Measurements from ENCODE around the gene SLC9A8. TPM values are rescaled to one million over a fixed set of nuclear protein-coding genes. Genes with fewer than 3 reads are reported as not detected.

The SLC9A8 gene
- polyA plus RNA-seq, 10 donors, result 3.9 to 7.1 (median 5.2) TPM

GRCh38 chr20:49874696-49875095 is 62.1 kb downstream of the SLC9A8 start:
- no peak for DNase-seq

DNA sequence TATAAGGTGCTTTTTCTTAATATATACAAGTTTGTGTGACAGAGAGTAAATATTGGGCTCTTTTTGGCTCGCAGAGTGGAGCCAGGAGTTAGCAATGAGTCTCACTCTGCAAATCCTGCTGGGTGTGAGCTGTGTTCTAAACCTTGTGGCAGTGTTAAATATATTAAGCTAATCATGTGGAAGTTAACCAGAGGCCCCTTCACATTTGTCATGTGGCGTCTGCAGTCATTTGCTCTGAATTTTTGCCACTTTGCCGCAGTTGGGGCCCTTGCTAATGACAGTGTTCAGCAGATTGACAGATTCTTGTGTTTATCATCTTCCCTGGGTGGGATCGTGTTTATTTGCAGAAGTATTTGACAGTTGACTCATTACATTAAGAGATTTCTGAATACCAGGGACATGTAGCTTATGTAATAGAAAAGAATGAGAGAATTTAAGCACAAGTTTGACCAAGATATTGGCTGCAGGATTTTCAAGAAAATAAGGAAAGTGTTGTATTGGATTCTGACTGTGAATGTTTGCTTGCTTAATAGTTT is 64.8 kb downstream of the SLC9A8 start:
- no peak for DNase-seq

DNA sequence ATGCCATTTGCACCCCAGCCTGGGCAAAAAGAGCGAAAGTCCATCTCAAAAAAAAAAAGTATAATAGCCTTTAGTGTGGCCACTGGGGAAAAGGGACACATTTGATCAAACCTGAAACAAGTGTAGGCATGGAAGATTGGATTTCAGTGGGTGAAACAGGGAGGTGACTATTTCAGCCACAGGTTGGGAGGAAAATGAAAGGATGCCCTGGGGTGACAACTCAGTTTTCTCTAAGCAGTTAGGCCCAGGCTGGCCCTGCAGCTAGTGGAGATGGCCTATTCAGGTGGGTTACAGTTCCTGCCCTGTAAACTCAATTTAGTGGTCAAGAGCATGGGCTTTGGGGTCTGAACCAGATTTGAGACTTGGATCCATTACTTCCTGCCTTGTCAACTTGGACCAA is 66.3 kb downstream of the SLC9A8 start:
- DNase-seq, result no peak

- DNase-seq, result no peak
Measured at GRCh38 chr20:49880177-49880576, 67.5 kb downstream of the SLC9A8 start.

GRCh38 chr20:49880724-49881445 is 68.3 kb downstream of the SLC9A8 start:
- no peak for DNase-seq

GRCh38 chr20:49882171-49882970 is 69.7 kb downstream of the SLC9A8 start:
- no peak for DNase-seq

DNA sequence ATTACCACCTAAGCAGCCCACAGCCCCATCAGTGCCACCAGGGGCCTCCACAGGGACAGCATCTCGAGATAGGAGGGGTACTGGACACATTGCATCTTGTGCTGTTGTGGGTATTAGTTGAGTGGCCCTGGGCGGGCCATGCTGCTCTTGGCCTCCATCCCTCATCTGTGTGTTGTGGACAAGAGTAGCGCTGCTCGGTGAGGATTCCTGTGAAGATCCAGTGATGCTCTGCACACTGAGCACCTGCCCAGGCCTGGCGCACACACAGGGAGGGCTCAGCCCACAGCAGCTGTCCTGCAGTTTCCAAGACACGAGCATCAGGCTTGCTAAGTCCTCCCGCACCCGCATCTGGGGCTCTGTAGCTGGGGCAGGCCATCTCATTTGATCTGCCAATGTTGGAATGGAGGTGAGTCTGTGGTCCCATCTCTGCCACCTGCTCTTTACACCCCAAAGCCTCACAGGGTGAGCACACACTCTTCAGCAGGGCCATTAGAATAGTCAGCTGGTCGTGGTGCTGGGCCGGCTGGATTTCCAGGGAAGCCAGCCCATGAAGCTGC is 70.7 kb downstream of the SLC9A8 start:
- no peak for DNase-seq

DNA sequence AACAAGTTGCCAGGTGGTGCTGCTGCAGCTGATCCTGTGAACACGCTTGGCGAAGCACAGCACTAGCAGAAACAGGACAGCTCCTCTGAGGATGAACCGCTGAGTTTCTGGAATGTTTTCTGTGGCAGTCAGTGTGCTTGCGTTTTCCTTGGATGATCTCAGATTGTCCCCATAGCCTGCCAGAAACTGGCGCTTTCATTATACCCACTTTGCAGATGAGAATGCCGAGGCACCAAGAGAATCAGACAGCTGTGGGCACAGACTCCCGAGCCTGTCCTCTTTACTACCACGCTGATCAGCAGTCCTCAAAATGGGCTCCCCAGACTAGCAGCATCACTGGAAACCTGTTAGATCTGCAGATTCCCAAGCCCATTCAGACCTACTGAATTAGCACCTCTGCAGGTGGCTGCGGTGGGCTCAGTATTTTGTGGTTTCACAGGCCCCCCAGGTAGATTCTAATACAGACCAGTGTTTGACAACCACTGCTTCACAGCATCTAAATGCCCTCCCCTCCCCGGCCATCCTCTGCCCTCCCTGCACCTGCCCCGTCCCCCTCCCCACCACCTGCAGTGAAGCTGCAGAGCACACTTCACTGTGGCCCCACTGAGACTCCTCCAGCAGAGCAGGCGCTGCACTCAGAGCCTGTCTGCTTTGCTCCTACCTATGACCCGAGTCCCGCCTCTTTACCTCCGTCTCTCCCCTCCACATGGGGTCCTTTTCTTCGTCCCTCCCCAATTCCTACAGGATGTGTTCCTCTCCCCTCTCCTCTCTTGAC is 73.1 kb downstream of the SLC9A8 start:
- no peak for DNase-seq

- no peak for DNase-seq
Measured at GRCh38 chr20:49886571-49887213, 74.1 kb downstream of the SLC9A8 start.

GRCh38 chr20:49887251-49888211 is 74.9 kb downstream of the SLC9A8 start:
- DNase-seq, result peak in 1 of 3 donors; percentile 53

- DNase-seq, result peak in 2 of 3 donors; percentile 57 to 71
Measured at GRCh38 chr20:49888212-49889000, 75.8 kb downstream of the SLC9A8 start.

GRCh38 chr20:49889001-49889934 is 76.6 kb downstream of the SLC9A8 start:
- no peak for DNase-seq

- no peak for DNase-seq
Measured at GRCh38 chr20:49889935-49890333, 77.3 kb downstream of the SLC9A8 start.

DNA sequence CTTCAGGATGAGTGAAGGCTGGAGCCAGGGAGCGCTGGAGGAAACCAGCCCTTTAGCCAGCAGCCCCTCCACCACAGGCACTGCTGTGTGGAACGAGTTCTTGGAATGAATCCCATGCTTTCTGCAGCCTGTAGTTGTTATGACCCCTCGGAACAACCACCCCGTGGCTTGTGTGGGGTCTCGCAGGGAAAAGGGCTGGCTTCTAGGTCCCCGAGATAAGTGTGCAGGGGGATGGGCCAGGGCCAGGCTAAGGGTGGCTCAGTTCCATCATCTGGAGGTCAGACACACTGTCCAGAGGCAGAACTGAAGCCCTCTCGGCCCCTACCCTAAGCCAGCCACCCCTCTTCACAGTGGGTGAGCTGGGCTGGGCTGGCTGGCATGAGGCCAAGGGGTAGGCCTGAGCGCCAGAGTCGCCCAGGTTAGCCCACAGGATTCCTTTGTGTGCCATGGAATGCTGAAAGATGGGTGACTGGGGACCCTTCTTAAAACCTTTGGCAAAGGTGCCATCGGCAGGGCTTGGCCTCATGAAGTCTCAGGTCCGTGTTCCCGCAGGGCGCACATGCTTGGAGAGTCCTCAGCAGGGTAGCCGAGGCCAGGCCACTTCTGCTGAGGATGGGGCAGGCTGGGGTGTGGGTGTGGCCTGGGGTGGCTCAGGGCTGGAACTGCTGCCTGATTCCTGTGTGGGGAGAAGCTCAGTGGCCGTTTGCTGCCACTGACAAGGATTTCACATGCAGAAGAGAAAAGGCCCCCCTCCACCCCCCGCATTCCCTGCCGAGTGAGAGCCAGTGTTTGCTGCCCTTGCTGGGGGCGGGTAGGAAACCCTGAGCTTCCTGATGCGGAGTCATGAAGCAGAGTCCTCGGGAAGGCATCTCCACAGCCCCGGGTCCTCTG is 78.1 kb downstream of the SLC9A8 start:
- peak in 1 of 3 donors; percentile 50 for DNase-seq

DNA sequence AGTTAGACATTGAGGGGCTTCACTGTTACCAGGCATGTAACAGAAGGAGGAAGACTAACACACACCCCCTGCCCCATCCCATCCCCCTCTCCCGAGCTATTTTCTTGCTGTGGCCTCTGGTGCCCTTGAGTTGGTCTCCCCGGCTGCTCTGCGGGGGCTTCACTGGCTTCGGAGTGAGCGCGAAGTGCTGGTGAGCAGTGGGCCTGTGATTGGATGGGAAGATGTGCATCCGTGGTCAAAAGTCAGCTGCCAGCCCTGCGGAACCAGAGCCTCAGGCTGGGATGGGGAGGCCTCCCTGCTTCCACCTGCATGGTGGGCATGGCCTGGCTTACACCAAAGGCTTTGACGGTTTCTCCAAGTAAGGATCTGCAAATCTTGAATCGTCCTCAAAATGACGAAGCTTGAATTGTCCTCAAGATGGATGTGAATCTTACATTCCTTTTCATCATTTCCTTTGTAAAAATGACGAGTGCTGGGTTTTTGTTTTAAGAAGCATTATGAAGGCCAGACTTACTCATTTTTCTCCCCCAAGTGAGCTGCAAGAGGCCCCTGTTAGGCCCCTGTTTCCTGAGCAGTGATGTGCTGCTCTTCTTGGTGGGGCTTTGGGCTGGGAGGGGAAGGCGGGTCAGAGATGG is 79.0 kb downstream of the SLC9A8 start:
- DNase-seq, result no peak

- no peak for DNase-seq
Measured at GRCh38 chr20:49892260-49892659, 79.6 kb downstream of the SLC9A8 start.

Data from muscle of back (tissue), 11 donors.